SKM-1 (cell line): ENCODE measurements around the gene SLC4A2.
"Not testable (repeated sequence)": the region's sequence is repeated elsewhere in the genome, so short reads cannot be mapped to it uniquely, and the experiment has no call there.

ENCODE experiments used
- DNase-seq: peaks from one replicate; lab custom pipeline; 2025; ENCODE audit not compliant: unreplicated experiment; lab: John Stamatoyannopoulos, UW

The SLC4A2 gene

DNA sequence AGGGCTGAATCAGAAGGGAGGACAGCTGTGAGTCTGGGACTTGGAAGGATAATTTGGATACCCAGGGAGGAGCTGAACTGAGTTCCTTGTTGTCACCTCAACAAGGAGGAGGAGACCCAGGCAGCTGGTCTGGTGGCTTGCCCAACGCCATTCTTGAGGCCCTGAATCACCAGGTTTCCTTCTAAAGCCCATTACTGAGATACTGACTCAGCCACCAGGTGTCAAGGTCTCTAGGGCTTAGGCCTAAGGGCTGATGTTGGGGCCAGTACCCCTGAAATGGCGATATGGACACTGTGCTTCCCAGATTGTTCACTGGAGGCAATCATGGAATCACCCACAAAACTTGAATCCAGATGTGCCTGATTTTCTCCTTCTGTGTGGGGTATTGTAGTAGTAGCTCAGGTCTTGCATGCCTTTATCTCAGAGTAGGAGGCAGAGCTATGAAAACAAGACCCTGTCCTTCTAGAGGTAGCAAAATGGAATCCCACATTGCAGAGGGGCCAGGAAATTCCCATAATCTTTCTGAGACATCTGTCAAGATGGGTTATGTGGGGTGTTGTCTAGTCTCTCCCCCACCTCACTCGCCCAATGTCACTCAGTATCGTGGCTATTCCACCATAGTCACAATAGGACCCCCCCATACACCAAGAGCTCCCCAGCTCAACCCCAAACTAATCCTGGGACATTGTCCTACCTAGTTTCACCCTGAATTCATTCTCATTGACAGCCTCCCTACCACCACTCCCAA, 33.3 kb upstream of the SLC4A2 start:
- no peak for DNase-seq

GRCh38 chr7:151026771-151027727, 32.3 kb upstream of the SLC4A2 start:
- DNase-seq, result not testable (repeated sequence)

DNA sequence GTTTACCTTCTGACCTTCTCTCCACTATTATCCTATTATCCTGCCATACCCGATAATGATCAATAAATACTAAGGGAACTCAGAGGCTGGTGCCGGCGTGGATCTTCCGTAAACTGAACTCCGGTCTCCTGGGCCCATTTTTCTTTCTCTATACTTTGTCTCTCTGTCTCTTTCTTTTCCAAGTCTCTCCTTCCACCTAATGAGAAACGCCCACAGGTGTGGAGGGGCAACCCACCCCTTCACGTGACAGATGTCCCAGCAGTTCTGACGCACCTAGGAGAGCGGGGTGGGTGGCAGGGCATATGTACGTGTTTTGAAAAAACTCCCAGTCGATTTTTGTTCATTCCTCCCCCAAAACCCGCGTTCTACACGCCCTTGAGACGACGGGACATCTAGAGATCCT, 31.7 kb upstream of the SLC4A2 start:
- not testable (repeated sequence) for DNase-seq

GRCh38 chr7:151028131-151028947, 31.1 kb upstream of the SLC4A2 start, which contains the start of gene ABCB8:
ABCB8 (plus strand) TSS chr7:151028450; CDS start chr7:151028516, 66 bp downstream.
- DNase-seq, result peak; percentile 78

- no peak for DNase-seq
Measured at GRCh38 chr7:151028948-151029501, 30.4 kb upstream of the SLC4A2 start.

- no peak for DNase-seq
Measured at GRCh38 chr7:151031011-151031410, 28.4 kb upstream of the SLC4A2 start.

- DNase-seq, result no peak
Measured at GRCh38 chr7:151032936-151033863, 26.2 kb upstream of the SLC4A2 start.

- no peak for DNase-seq
Measured at GRCh38 chr7:151033864-151034249, 25.5 kb upstream of the SLC4A2 start.

- DNase-seq, result no peak
Measured at GRCh38 chr7:151034312-151035025, 24.9 kb upstream of the SLC4A2 start.

GRCh38 chr7:151035026-151035717, 24.2 kb upstream of the SLC4A2 start:
- no peak for DNase-seq

GRCh38 chr7:151035902-151036301, 23.5 kb upstream of the SLC4A2 start:
- DNase-seq, result no peak

DNA sequence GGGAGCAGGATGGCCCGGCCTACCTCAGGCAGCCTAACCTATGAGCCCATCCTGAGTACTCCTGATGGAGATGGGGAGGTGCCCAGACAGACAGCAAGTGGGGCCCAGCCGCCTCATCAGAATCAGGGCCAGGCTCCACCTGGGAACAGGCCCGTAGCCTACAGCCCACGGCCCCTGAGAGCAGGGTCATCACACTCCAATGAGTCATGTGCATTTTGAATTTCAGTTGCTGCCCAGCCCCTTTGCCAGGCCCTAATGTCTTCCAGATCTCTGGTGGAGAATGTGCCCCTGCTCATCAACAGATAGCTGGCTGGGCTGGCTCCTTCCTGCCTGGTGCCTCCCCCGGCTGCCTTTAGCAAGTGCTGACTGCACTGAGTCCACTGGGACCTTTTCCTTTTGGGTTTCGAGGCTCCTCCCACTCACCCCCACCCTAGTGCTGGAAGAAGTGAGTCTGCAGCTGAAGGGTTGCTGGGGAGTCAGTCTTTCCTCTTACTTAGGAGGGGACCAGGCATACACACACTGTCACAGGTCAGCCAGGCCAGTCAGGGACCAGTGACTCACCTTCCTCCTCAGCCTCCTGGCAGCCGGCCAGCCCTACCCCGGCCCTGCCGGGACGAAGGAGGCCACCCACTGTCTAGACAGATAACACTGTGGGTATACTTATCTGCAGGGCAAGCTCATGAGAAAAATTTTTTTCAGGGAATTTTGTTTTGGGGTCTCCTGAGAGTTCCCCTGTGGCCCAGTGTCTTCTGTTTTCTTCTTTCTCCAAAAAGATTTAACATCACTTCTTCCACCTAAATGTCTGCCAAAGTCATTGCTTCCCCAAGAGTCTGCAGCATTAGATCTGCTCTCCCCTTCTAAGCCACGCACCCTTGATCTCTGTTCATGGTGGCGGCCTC, 20.2 kb upstream of the SLC4A2 start:
- DNase-seq, result peak; percentile 6

- no peak for DNase-seq
Measured at GRCh38 chr7:151039850-151040548, 19.4 kb upstream of the SLC4A2 start.

DNA sequence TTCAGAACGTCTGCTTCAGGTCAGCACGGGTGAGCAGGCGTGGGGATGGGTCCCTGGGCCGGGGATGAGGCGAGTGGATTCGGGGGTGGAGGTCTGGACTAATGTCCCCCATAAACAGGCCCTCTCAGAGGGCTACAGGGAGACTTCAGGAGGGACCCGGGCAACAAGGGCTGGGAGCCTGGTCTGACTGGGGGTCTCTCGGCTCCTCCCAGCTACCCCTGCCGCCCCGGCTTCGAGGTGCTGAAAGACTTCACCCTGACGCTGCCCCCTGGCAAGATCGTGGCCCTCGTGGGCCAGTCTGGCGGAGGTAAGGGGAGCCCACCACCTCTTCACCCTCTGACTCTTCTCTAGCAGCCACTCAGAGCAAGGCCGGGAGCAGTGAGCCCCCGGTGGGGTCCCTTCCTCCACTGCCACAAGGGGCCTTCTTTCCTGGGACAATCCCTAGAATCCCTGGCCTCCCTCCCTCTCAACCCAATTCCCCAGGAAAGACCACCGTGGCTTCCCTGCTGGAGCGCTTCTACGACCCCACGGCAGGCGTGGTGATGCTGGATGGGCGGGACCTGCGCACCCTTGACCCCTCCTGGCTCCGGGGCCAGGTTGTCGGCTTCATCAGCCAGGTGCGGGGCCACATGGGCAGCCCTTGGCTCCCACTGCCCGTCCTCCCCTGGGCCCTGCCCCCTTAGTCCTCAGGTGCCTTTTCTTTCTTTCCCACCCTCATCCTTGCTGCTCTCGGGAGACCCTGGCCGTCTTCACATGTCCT, 18.6 kb upstream of the SLC4A2 start:
- no peak for DNase-seq

DNA sequence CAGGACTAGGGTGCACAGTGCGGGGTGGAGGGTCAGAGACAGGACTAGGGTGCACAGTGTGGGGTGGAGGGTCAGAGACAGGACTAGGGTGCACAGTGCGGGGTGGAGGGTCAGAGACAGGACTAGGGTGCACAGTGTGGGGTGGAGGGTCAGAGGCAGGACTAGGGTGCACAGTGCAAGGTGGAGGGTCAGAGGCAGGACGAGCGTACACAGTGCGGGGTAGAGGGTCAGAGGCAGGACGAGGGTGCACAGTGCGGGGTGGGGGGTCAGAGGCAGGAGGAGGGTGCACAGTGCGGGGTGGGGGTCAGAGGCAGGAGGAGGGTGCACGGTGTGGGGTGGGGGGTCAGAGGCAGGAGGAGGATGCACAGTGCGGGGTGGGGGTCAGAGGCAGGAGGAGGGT, 15.9 kb upstream of the SLC4A2 start:
- DNase-seq, result not testable (repeated sequence)

GRCh38 chr7:151043959-151044358, 15.4 kb upstream of the SLC4A2 start:
- no peak for DNase-seq
